ENCODE measurements around the gene LRRN3.

LRRN3 gene

GRCh38 chr7:111172564-111173257 is 81.8 kb downstream of the LRRN3 start:
- DNase-seq (ENCODE audit: low spot score) = no peak

- no peak for DNase-seq (ENCODE audit: low spot score)
These were observed 82.6 kb downstream of the LRRN3 start for GRCh38 chr7:111173528-111173927.

- DNase-seq (ENCODE audit: low spot score) = no peak
These were observed 83.1 kb downstream of the LRRN3 start for GRCh38 chr7:111173990-111174389.

- DNase-seq (ENCODE audit: low spot score) = no peak
These were observed 83.6 kb downstream of the LRRN3 start for GRCh38 chr7:111174510-111174909.
